Stimulated activated CD4-positive, alpha-beta T cell treated with anti-CD3 and anti-CD28 coated beads, Interleukin-15, amount 100 ng/mL, for 24 hours (primary cell): ENCODE data around the gene CCDC178.

Source experiments
- DNase-seq: peaks from one replicate; pipeline ENCODE4 v3.0.0-alpha.2; 2020

Gene CCDC178

GRCh38 chr18:32907648-32908423 lies 532.7 kb downstream of the CCDC178 start:
- no peak for DNase-seq

- no peak for DNase-seq
Observed at GRCh38 chr18:32907311-32907585, 533.3 kb downstream of the CCDC178 start.

DNA sequence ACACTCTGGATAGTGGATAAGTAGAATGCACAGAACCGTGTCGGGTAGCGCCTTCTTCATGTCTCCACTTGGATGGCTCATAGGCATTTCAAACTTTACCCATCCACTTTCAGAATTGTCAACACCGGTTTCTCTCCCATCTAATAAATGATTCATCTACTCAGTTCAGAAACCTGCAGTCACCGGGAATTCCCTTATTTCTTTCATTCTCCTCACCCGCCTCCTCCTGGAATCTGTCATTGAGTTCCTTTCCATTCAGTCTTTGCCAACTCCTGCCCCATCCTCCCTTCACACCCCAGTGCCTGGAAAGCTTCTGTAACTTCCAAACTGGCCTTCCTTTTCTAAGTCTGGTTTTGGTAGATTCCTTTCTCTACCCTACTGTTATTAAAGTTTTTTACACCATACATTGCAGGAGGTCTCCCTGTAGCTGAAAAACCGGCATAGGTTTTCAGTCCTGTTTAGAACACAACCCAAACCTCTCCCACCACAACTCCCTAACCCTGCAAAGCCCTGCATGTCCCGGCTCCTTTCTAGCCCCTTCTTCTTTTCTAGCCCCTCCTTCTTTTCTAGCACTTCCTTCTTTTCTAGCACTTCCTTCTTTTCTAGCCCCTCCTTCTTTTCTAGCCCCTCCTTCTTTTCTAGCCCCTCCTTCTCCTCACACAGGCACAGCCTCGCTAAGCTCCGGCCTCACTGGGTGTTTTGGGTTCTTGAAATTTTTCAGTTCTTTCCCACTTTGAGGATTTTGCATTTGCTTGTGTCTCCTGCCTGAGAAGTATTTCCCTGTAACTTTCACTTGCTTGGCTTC lies 533.8 kb downstream of the CCDC178 start:
- no peak for DNase-seq

DNA sequence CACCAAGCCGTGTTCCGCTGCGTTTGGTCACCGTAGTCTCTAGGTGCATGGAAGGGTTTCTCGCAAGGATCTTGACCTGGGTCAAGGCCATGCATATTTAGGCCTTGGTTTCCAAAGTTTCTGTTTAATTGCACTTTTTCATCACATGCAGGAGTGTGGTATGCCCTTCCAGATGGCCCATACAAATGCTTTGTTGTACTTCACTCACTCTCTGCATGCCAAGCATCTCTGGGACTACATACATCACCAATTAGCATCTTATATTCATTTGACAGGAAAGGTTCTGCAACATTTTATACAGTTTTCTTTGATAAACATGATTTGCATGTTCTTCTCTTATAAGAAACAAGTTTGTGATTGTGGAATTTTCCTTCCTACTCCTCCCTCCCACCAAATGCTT lies 534.9 kb downstream of the CCDC178 start:
- DNase-seq: no peak

- DNase-seq: no peak
Observed at GRCh38 chr18:32902568-32903330, 537.8 kb downstream of the CCDC178 start.

DNA sequence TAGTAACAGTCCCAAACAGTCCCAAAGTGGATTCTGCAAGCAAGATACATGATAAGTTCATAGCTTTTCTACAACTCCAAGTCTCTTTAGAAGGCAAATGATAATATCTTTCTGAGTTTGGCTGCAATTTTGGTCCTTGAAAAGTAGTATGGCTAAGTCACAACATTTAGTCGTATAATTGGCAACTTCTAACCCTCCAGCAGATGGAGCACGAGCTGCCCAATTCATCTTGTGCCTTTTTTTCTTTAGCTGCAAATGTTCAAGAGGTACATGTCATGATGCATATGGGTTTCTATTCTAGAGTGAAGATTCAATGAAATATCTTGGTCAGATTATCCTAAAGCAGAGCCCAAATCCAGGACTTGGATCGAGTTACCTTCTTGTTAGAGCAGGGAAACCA lies 540.7 kb downstream of the CCDC178 start:
- no peak for DNase-seq

DNA sequence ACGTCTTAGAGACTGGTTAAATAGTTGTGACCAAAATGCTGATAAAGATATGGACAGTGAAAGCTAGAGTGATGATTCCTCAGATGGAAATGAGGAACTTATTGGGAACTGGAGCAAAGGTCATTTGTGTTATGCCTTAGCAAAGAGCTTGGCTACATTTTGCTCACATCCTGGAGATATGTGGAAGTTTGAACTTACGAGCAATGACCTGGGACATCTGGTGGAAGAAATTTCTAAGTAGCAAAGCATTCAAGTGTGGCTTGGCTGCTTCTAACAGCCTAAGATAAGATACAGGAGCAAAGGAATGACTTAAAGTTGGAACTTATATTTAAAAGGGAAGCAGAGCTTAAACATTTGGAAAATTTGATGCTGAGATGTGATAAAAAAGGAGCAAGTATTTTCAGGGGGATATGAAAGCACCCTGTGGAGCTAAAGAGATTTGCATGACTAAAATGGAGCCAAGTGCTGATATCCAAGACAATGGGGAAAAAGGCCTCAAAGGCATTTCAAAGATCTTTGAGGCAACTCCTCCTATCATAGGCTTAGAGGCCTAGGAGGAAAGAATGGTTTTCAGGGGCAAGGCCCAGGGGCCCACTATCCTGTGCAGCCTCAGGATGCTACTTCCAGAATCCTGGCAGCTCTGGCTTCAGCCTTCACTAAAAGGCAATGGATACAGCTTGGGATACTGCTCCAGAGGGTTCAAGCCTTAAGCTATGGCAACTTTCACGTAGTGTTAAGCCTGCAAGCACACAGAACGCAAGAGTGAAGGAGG lies 543.6 kb downstream of the CCDC178 start:
- DNase-seq: no peak

GRCh38 chr18:32893915-32894314 lies 546.6 kb downstream of the CCDC178 start:
- DNase-seq: no peak

GRCh38 chr18:32891797-32892196 lies 548.7 kb downstream of the CCDC178 start:
- DNase-seq: no peak

GRCh38 chr18:32891130-32891529 lies 549.4 kb downstream of the CCDC178 start:
- no peak for DNase-seq

DNA sequence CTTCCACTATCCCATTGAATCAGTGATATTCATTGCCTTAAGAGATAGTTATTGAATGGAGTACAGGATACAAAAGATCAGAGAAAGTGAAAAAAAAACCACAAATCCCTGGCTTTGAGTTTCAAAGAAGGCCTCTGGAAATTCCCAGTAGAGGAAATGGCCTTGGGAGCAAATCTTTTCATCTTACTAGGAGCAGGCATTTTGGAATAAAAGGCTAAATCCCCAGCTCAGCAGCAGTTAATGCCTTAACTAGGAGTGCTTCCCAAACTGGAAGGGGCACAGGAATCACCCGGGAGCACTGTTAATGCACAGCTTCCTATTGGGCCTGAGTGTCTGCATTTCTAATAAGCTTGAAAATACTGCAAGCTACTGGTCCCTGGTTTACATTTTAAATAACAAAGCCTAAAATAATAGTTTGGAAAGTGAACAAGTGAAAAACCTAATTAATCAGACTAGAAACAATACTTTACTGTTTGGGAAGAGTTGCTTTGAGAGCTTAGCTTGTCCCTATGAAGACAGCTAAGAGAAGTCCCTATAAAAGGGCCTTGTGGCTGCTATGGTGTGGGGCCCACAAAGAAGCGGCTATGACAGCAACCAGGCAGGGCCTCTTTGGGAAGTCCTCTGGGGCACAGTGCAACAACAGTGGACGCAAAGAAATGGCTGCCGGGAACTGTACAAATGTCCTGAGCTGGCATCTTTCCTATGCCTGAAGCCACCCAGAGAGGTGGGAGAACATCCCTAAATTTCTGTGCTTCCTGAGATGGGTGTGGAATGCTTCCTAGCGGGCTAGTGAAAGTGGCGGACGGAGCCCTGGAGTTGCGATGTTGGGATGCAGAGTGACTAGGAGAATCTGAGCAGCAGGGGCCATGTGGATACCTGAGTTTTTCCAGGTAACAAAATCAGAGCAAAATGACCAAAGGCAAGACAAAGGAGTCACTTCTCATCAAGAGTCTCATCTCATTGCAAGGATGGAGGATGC lies 550.6 kb downstream of the CCDC178 start:
- DNase-seq: no peak

DNA sequence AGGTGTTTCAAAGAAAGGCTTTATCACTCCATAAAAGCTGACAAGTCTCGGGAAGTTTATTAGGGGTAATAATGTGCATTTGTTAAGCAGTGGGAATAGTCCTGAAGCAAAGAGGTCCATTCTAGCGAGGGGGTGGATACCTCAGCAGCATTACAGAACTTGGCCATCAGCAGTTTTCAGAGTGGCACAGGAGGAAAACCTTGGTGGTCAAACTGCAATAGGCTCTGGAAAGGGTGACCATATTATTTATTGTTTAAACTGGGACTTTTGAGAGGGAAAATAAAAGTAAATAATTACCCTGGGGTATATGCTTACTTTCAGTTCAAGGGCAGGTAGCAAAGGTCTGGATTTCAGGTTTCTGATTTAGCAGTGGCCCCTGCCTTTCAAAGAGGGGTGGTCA lies 552.2 kb downstream of the CCDC178 start:
- DNase-seq: no peak
